GM12878 (cell line): Measurements from ENCODE around the gene CAPN10. TPM values are rescaled to one million over a fixed set of nuclear protein-coding genes. Genes with fewer than 3 reads are reported as not detected.
A peak's percentile ranks its signal among the peaks of the same experiment; 100 is the strongest.

Experiments
- ATAC-seq: fragments of 200-7000 bp; cut with Tn5 transposase; 3 replicates; pipeline ENCODE4 v1.9.1; 2020; ENCODE audit warnings: mild to moderate bottlenecking, moderate library complexity
- BruUV-seq: library from RNA; stranded (reverse); fragments of 400-500 nt; replicated peaks from 2 replicates; lab custom pipeline; 2021; lab: Mats Ljungman, UMichigan
- CTCF ChIA-PET: fragments of 300-600 bp; sonication (Branson Sonifier 250); formaldehyde crosslinking; extraction: SDS; loops from one replicate; lab custom pipeline; 2021; ENCODE audit warnings: inconsistent platforms; lab: Yijun Ruan, JAX
- POLR2A ChIA-PET: fragments of 350-600 bp; formaldehyde crosslinking; extraction: SDS; loops from one replicate; lab custom pipeline; 2021; ENCODE audit warnings: inconsistent platforms; lab: Charles Lee
- RAD21 ChIA-PET: fragments of 300-600 bp; sonication (Branson Sonifier 250); formaldehyde crosslinking; loops from one replicate; lab custom pipeline; 2023; ENCODE audit warnings: antibody characterized with exemption; ENCODE audit not compliant: unreplicated experiment; lab: Charles Lee
- SMC1A ChIA-PET: fragments of 300-600 bp; sonication (Branson Sonifier 250); formaldehyde crosslinking; loops from one replicate; lab custom pipeline; 2023; ENCODE audit not compliant: unreplicated experiment, uncharacterized antibody; lab: Charles Lee
- DNase-seq: peaks from one replicate; pipeline ENCODE4 v3.0.0-alpha.2; 2011; ENCODE audit warnings: low read depth, low spot score
- FAIRE-seq: peaks from 3 replicates; lab custom pipeline; 2011; peaks lifted over from hg19 to GRCh38; lab: Jason Lieb, UNC
- H2AFZ ChIP-seq: 2 replicates; pipeline ENCODE4 v1.6.0; 2011; ENCODE audit warnings: low read depth, low read length, control low read depth; ENCODE audit not compliant: control insufficient read depth
- H3K27ac ChIP-seq: 2 replicates; pipeline ENCODE4 v1.5.1; 2011; ENCODE audit warnings: control low read depth; ENCODE audit not compliant: control insufficient read depth, insufficient read depth
- H3K27me3 ChIP-seq, 2 experiments: replicated peaks in 1 of 2; 2 replicates each; pipeline versions ENCODE4 v1.6.0 to v1.6.1; 2011; ENCODE audit warnings: low read length in 1 of 2; ENCODE audit not compliant: control insufficient read depth in 2 of 2, insufficient read depth in 2 of 2
- H3K36me3 ChIP-seq, 2 experiments: 2 replicates each; pipeline ENCODE4 v1.5.1; 2011; ENCODE audit warnings: low read length in 1 of 2; ENCODE audit not compliant: control insufficient read depth in 2 of 2, insufficient read depth in 2 of 2
- H3K4me1 ChIP-seq: 2 replicates; pipeline ENCODE4 v1.6.1; 2011; ENCODE audit warnings: mild to moderate bottlenecking, low read length, moderate library complexity, mixed read lengths; ENCODE audit not compliant: control insufficient read depth, insufficient read depth
- H3K4me2 ChIP-seq: 2 replicates; pipeline ENCODE4 v1.6.0; 2011; ENCODE audit warnings: control low read depth; ENCODE audit not compliant: control insufficient read depth, insufficient read depth
- H3K4me3 ChIP-seq: fragments of 200-600 bp; sonication (generic); 2 replicates; pipeline ENCODE4 v1.5.1; 2016
- H3K79me2 ChIP-seq: 2 replicates; pipeline ENCODE4 v1.6.0; 2011; ENCODE audit warnings: low read length; ENCODE audit not compliant: control insufficient read depth, insufficient read depth
- H3K9ac ChIP-seq: 2 replicates; pipeline ENCODE4 v1.8.0; 2011; ENCODE audit warnings: low read length, control low read depth, mixed read lengths; ENCODE audit not compliant: control insufficient read depth, insufficient read depth
- H3K9me3 ChIP-seq: replicated peaks from 3 replicates; pipeline ENCODE4 v1.5.1; 2011; ENCODE audit warnings: mild to moderate bottlenecking, low read length; ENCODE audit not compliant: control insufficient read depth, insufficient read depth
- H4K20me1 ChIP-seq: 2 replicates; pipeline ENCODE4 v1.6.0; 2011; ENCODE audit not compliant: control insufficient read depth, insufficient read depth
- CHD1 ChIP-seq: IDR thresholded peaks from 2 replicates; pipeline ENCODE4 v1.6.1; 2012; ENCODE audit warnings: low read depth, low read length, improper control_type of control experiment
- CREM ChIP-seq: IDR thresholded peaks from 2 replicates; pipeline ENCODE4 v1.6.1; 2014; ENCODE audit warnings: antibody characterized with exemption, low read depth
- GATAD2B ChIP-seq: fragments of 450-650 bp; conservative IDR thresholded peaks from 2 replicates; pipeline ENCODE4 v1.6.1; 2017; ENCODE audit warnings: low read depth, mild to moderate bottlenecking, moderate library complexity
- HDAC2 ChIP-seq: fragments of 200-600 bp; sonication (generic); IDR thresholded peaks from 2 replicates; pipeline ENCODE4 v1.6.1; 2017
- NFIC ChIP-seq: IDR thresholded peaks from 2 replicates; pipeline ENCODE4 v1.6.1; 2012; ENCODE audit warnings: low read depth, mild to moderate bottlenecking, inconsistent platforms, low read length, moderate library complexity
- RUNX3 ChIP-seq: IDR thresholded peaks from 2 replicates; pipeline ENCODE4 v1.6.1; 2012; ENCODE audit warnings: low read length, inconsistent platforms
- SPI1 ChIP-seq: IDR thresholded peaks from 2 replicates; pipeline ENCODE4 v1.6.1; 2011; ENCODE audit warnings: low read depth, mild to moderate bottlenecking, low read length, moderate library complexity, borderline replicate concordance; ENCODE audit not compliant: insufficient read depth
- STAT3 ChIP-seq: IDR thresholded peaks from 2 replicates; pipeline ENCODE4 v1.6.1; 2011; ENCODE audit warnings: low read depth, low read length, improper control_type of control experiment
- ZNF207 ChIP-seq: fragments of 450-650 bp; IDR thresholded peaks from 2 replicates; pipeline ENCODE4 v1.6.1; 2014; ENCODE audit warnings: antibody characterized with exemption, mild to moderate bottlenecking, borderline replicate concordance
- WGBS: methylation state at CpG from one replicate; pipeline ENCODE4 v1.1.6; 2016; ENCODE audit warnings: low lambda C conversion rate; ENCODE audit not compliant: insufficient replicate concordance, insufficient coverage; ENCODE audit errors: missing lambda C conversion rate; 5-methylcytosine and 5-hydroxymethylcytosine counted together
- in situ Hi-C: fragments of 300-500 bp; cut with MboI; formaldehyde crosslinking; loops from 9 replicates; pipeline ENCODE4 v1.14.3; 2018; ENCODE audit warnings: mixed read lengths
- intact Hi-C: fragments of 100-400 bp; cut with micrococcal nuclease; formaldehyde crosslinking; loops from one replicate; pipeline ENCODE4 v1.14.2; 2022; ENCODE audit not compliant: unreplicated experiment
- polyA plus RNA-seq, 11 experiments: library from polyadenylated mRNA; depleted of rRNA in 4 of 11; unstranded in 6 of 11; stranded (reverse) in 5 of 11; fragments of >200 nt; fragmentation: Nextera tagmentation in 4 of 11; fragmentation: Illumina TruSeq in 1 of 11; extraction: Ambion mirVana in 4 of 11; extraction: Trizol in 1 of 11; gene quantifications; 1 replicate in 1 of 11; 2 replicates in 10 of 11; pipeline versions ENCODE4 v1.2.1 to v1.2.3, GENCODE V29; 2011 to 2016; ENCODE audit warnings: inconsistent platforms in 2 of 11, missing spikeins in 2 of 11, low read depth in 1 of 11
- total RNA-seq, 4 experiments: library from RNA; depleted of rRNA in 3 of 4; stranded (reverse); fragments of >200 nt in 3 of 4; fragmentation: Illumina TruSeq in 1 of 4; extraction: Trizol in 1 of 4; gene quantifications; 2 replicates each; pipeline versions ENCODE4 v1.2.1 to v1.2.3, GENCODE V29; 2013 to 2021
- TF ChIP-seq, protein P1 (sequence below): fragments of 450-650 bp; formaldehyde crosslinking; IDR thresholded peaks from 2 replicates; pipeline ENCODE4 v1.4.0; 2020; ENCODE audit warnings: mild to moderate bottlenecking, moderate library complexity
- TF ChIP-seq, protein P2 (sequence below): fragments of 150-350 bp; IDR thresholded peaks from 2 replicates; pipeline ENCODE4 v1.6.1; 2016; ENCODE audit warnings: low read depth, low read length

The CAPN10 gene
- total and polyA plus RNA-seq, 10 of the 15 experiments (the other 5 are each of a cell fraction or from before 2014, with no cell fraction given), result 0.37 to 40.6 (median 17.5) TPM

DNA sequence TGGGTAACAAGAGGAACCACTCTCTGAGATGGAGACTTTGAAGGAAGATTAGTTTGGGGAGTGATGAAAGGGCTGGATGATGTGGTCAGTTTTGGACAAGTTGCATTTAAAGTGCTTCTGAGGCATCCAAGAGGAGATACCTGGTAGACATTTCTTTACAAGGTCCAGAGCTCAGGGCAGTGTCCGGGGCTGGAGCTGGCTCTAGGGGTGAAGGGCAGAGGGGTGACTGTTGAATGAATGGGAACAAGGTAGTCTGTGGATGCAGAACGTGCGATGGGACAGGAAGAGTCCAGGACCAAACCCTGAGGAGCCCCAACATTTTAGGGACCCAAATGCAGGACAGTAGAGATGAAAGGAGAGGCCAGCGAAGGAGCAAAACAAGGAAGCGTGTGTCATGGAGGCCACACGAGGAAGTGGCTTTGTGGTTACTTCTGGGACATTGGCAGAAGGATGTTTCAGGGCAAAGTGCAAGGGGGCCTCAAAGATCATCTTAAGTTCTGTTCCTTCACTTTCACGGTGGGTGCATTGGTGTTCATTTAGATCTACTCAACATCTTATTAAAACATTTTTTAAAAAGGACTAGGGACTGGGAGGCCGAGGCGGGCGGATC is 25.2 kb downstream of the CAPN10 start:
- WGBS, result 64% methylated on average over 10 of the region's 10 CpGs
- ATAC-seq (no peak), FAIRE-seq (no peak), DNase-seq (no peak)
- no TSS peak for BruUV-seq
- Histone ChIP-seq H3K79me2 (no peaks in the 10 kb centered on the region), H3K27ac (no peak overlapping the region), H3K9me3 (peaks cover 3% of the 10 kb centered on the region; the same call in 2 of the 3 replicates), H4K20me1 (no peaks in the 10 kb centered on the region), H3K4me2 (no peak overlapping the region), H3K4me3 (no peak overlapping the region), H3K27me3 (no peaks in the 10 kb centered on the region), H3K4me1 (peaks cover 3% of the 10 kb centered on the region; the same call in 1 of the 2 replicates), H3K36me3 (no peaks in the 10 kb centered on the region), H2AFZ (no peak overlapping the region), H3K9ac (no peak overlapping the region)
- intact Hi-C loops (no loop called here), in situ Hi-C loops (no loop called here)
- ChIA-PET POLR2A (no interaction called here), RAD21 (no interaction called here), CTCF (no interaction called here), SMC1A (no interaction called here)
- TF ChIP-seq RUNX3 (peak; percentile 20; the same call in 1 of the 2 replicates), SPI1 (0 out of 2 replicates have a peak, but pooled peaks have one; percentile 9), CREM (no peak)

DNA sequence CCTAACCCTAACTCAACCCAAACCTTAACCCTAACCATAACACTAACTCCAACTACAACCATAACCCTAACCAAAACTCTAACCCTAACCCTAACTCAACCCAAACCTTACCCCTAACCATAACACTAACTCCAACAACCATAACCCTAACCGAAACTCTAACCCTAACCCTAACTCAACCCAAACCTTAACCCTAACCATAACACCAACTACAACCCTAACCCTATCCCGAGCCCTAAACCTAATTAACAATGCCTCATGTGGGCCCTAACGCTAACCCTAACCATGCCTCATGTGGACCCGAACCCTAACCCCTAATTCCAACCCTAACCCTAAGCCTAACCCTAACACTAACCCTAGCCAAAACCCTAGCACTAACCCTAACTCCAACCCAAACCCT is 27.2 kb downstream of the CAPN10 start:
- H3K4me1 ChIP-seq, result peaks cover 3% of the 10 kb centered on the region; the same call in 1 of the 2 replicates
- ChIA-PET SMC1A (no interaction called here), POLR2A (no interaction called here), RAD21 (no interaction called here), CTCF (no interaction called here)
- H3K9me3 ChIP-seq, result peaks cover 11% of the 10 kb centered on the region
- in situ Hi-C loops (no loop called here), intact Hi-C loops (no loop called here)
- no TSS peak for BruUV-seq
- no peak overlapping the region for H3K9ac ChIP-seq
- H3K79me2 ChIP-seq, result no peaks in the 10 kb centered on the region
- no peak overlapping the region for H3K4me3 ChIP-seq
- no peak for DNase-seq
- H3K4me2 ChIP-seq, result no peak overlapping the region
- H2AFZ ChIP-seq, result no peak overlapping the region
- no peak overlapping the region for H3K27ac ChIP-seq
- no peak for FAIRE-seq
- no peaks in the 10 kb centered on the region for H3K27me3 ChIP-seq
- no peaks in the 10 kb centered on the region for H4K20me1 ChIP-seq
- 88% methylated on average over 4 of the region's 4 CpGs for WGBS
- H3K36me3 ChIP-seq, result no peaks in the 10 kb centered on the region
- no peak for ATAC-seq
- TF ChIP-seq GATAD2B (no peak), HDAC2 (no peak), NFIC (no peak), CHD1 (no peak), ZNF207 (no peak), STAT3 (no peak)
- TF ChIP-seq, protein P1, sequence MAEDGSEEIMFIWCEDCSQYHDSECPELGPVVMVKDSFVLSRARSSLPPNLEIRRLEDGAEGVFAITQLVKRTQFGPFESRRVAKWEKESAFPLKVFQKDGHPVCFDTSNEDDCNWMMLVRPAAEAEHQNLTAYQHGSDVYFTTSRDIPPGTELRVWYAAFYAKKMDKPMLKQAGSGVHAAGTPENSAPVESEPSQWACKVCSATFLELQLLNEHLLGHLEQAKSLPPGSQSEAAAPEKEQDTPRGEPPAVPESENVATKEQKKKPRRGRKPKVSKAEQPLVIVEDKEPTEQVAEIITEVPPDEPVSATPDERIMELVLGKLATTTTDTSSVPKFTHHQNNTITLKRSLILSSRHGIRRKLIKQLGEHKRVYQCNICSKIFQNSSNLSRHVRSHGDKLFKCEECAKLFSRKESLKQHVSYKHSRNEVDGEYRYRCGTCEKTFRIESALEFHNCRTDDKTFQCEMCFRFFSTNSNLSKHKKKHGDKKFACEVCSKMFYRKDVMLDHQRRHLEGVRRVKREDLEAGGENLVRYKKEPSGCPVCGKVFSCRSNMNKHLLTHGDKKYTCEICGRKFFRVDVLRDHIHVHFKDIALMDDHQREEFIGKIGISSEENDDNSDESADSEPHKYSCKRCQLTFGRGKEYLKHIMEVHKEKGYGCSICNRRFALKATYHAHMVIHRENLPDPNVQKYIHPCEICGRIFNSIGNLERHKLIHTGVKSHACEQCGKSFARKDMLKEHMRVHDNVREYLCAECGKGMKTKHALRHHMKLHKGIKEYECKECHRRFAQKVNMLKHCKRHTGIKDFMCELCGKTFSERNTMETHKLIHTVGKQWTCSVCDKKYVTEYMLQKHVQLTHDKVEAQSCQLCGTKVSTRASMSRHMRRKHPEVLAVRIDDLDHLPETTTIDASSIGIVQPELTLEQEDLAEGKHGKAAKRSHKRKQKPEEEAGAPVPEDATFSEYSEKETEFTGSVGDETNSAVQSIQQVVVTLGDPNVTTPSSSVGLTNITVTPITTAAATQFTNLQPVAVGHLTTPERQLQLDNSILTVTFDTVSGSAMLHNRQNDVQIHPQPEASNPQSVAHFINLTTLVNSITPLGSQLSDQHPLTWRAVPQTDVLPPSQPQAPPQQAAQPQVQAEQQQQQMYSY, result no peak
- TF ChIP-seq, protein P2, sequence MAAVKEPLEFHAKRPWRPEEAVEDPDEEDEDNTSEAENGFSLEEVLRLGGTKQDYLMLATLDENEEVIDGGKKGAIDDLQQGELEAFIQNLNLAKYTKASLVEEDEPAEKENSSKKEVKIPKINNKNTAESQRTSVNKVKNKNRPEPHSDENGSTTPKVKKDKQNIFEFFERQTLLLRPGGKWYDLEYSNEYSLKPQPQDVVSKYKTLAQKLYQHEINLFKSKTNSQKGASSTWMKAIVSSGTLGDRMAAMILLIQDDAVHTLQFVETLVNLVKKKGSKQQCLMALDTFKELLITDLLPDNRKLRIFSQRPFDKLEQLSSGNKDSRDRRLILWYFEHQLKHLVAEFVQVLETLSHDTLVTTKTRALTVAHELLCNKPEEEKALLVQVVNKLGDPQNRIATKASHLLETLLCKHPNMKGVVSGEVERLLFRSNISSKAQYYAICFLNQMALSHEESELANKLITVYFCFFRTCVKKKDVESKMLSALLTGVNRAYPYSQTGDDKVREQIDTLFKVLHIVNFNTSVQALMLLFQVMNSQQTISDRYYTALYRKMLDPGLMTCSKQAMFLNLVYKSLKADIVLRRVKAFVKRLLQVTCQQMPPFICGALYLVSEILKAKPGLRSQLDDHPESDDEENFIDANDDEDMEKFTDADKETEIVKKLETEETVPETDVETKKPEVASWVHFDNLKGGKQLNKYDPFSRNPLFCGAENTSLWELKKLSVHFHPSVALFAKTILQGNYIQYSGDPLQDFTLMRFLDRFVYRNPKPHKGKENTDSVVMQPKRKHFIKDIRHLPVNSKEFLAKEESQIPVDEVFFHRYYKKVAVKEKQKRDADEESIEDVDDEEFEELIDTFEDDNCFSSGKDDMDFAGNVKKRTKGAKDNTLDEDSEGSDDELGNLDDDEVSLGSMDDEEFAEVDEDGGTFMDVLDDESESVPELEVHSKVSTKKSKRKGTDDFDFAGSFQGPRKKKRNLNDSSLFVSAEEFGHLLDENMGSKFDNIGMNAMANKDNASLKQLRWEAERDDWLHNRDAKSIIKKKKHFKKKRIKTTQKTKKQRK, result no peak
